GM18909 (cell line): ENCODE measurements around the gene CXXC1.
"Not testable (repeated sequence)": the region's sequence is repeated elsewhere in the genome, so short reads cannot be mapped to it uniquely, and the experiment has no call there.

Source experiments
- ATAC-seq: cut with Tn5 transposase; IDR thresholded peaks from one replicate; pipeline ENCODE4 v1.9.1; 2021; ENCODE audit warnings: mild to moderate bottlenecking; ENCODE audit not compliant: unreplicated experiment, poor library complexity

CXXC1 gene

GRCh38 chr18:50287441-50288347, at the start of gene CXXC1:
Gene CXXC1 (minus strand): TSS chr18:50287692. CDS start chr18:50287589, 103 bp downstream.
- peak; percentile 90 for ATAC-seq

GRCh38 chr18:50334546-50335152, 47.2 kb upstream of the CXXC1 start:
- ATAC-seq, result peak; percentile 77

DNA sequence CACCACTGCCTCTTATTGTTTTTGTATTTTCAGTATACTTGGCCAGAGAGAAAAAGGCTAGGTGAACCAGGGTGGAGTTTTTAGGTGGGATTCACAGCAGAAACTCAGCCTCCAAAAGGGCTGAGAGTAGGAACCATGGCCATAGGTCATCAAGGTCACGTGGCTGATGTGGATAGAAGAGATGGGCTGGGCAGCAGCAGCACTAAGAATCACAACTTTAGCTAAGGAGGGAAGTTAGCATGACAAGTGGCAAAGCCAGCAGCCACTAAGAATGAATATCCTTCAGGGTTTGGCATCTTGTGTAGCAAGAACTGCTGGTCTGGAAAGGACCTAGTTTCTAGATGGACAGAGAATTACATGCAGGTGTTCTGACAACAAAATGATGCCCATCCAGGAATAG, 44.2 kb upstream of the CXXC1 start:
- ATAC-seq, result no peak

DNA sequence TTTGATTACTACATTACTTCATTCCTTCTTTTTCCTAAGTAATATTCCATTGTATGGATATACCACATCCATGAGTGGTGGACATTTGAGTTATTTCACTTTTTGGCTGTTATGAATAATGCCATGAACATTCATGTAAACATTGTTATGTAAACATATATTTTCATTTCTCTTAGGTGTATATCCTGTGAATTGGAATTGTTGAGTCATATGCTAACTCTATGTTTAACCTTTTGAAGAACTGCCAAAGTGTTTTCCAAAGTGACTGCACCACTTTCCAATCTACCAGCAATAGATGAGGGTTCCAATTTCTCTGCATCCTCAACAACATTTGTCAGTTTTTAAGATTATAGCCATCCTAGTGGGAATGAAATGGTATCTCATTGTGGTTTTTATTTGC, 42.7 kb upstream of the CXXC1 start:
- no peak for ATAC-seq

- no peak for ATAC-seq
These were observed 40.5 kb upstream of the CXXC1 start for GRCh38 chr18:50327983-50328382.

DNA sequence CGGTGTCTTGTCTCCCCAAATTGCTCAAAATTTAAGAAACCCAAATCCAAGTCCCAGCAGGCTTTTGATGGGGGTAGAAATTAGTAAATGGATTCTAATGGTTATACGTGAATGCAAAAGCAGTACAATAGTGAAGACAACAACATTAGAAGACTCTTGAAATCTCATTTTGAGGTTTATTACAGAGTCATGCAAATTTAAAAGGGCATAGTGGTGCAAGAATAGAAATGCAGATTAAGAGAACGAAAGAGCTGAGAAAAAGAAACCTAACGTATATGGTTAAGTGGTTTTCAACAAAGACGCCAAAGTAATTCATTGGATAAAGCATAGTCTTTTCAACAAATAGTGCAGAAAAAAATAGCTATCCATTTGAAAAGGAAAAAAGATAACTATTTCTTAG, 33.2 kb upstream of the CXXC1 start:
- no peak for ATAC-seq

DNA sequence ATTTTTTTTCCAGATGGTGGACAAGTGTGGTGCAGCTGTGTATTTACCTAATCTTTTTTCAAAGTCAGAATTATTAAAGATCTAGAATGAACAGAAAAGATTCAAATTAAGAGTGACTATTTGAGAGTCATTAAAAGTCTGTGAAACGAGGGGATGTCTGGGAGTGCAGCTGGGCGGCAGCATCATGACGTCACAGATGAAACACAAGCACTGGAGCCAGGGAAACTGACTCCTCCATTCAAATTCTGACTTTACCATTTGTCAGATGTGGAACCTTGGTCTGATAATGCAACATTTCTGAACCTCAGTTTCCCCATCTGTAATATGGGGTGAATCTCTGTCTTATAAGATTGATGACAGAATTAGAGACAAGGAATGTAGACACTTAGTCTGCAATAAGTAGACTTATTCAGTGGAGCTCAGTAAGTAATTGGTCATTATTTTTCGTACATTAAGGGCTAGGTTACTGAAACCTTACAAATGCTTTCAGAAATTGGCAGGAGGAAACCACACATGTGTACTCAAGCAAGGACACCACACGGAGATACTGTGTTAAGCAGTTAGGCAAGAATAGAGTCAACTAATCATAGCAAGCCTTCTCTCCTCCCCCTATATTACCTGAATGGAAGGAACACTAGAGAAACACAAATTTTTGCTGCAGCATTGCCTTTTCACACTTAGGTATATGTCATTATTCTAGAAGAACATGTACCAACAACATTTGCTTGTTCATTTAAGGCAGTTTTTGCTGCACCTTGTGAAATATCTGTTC, 27.8 kb upstream of the CXXC1 start:
- ATAC-seq, result peak; percentile 73

- ATAC-seq, result no peak
These were observed 26.5 kb upstream of the CXXC1 start for GRCh38 chr18:50313873-50314460.

DNA sequence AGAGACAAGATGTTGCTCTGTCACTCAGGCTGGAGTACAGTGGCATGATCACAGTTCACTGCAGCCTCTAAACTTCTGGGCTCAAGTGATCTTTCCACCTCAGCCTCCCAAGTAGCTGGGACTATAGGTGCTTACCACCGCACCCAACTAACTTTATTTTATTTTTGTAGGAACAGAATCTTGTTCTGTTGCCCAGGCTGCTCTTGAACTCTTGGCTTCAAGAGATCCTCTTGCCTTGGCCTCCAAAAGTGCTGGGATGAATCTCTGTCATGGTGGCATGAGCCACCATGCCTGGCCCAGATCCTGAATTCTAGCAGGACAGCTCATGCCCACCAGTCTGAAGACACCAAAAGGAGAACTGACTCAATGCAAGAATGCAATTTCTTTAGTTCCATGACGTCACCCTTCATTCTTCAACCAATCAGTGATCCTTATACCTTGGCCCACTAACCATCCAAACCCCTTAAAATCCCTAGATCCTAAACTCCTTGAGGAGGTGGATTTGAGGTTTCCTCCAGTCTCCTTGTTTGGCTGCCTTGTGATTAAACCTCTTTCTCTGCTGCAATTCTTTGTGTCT, 25.6 kb upstream of the CXXC1 start:
- peak; percentile 27 for ATAC-seq

DNA sequence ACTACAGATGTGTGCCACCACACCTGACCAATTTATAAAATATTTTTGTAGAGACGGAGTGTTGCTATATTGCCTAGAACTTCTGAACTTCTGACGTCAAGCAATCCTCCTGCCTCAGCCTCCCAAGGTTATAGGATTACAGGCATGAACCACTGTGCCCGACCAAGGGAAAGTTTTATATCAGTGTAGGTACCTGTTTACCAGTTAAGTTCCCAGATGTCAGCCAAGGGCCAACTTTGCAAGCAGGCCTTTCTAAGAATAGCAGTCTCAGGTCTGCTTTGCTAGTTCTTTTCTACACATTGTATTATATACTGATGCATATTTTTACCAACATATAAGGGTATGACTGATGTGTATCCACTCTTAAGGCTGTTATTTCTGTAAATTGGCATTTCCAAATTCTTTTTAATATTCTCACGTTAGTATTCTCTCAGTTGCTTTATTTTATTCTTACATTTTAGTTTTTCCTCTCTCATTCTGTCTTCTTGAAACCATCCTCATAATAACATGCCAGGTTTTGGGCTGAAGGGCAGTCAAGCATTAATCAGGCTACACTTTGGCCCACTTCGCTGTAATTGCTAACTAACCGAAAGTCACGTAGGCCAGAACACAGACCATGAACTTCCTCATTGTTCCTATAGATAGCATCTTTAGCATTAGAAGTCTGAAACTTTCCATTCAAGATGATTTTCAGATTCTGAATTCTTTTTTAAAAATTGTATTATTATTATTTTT, 25.0 kb upstream of the CXXC1 start:
- ATAC-seq, result peak; percentile 79

DNA sequence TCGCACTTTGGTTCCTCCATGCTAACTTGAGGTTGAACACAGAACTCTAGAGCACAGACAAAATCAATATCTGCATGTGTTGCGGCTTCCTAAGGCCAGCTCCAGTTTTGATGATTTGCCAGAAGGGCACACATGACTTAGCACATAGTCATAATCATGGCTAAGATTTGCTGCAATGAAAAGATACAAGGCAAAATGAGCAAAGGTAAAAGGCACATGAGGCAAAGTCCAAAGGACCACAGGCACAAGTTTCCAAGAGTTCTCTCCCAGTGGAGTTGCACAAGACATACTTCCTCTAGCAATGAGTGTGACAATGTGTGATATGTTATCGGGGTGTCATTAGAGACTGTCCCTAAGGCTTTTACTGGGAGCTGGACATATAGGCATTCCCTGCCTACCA, 24.2 kb upstream of the CXXC1 start:
- ATAC-seq, result no peak

DNA sequence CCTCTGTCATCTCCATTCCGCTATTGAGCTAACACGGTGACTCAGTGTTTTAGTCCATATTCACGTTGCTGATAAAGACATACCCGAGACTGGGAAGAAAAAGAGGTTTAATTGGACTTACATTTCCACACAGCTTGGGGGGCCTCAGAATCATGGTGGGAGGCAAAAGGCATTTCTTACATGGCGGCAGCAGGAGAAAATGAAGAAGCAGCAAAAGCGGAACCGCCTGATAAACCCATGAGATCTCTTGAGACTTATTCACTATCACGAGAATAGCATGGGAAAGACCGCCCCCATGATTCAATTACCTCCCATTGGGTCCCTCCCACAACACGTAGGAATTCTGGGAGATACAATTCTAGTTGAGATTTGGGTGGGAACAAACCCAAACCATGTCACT, 22.6 kb upstream of the CXXC1 start:
- ATAC-seq, result no peak

DNA sequence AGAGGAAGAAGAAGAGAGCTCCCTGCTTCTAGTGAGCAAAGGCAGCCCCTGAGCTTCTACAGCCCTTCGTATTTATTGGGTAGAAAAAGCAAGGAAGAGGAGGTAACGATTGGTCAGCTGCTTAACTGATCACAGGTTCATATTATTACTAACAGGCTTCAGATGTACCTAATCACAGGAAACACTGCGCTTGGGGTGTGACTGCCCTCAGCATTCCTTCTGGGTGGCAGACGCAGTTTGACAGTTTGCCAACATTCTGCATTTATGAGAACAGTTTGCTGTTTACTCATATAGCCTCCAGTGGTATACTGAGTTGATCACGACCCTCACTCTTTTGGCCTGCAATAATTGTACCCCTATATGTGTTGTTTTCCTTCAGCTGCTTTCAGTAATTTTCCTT, 21.4 kb upstream of the CXXC1 start:
- not testable (repeated sequence) for ATAC-seq

DNA sequence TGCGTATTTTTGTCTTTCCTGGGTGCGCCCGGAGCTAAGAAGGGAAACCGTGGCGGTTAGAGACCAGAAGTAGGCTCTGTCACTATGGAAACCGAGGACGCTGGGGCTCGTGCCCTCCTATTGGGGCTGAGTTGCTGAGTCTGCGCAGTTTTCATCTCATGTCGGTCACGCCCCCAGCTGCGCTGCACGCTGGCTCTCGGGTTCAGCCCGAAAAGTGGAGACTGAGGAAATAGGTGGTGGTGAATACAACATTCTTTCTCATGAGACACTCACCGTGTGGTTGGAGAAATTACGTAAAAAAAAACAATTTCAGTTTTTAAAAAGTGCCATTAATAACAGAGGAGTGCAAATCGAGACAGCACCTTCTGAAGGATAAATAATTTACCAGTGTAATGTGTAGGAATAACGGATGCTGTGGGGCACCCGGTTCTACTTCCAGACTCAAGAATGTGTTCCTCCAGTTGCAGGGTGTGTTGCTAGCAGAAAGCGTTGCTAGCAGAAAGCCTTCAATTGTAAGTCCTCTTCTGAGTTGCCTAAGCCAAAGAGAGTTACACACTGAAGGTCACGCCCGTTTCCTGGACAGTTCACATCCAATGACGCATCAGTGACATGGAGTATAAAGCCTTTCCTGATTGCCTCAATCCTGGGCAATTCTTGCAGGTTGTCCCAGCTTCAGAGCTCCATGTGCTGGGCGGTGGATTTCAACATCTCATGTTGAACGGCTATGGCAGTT, 20.4 kb upstream of the CXXC1 start:
- peak; percentile 89 for ATAC-seq

DNA sequence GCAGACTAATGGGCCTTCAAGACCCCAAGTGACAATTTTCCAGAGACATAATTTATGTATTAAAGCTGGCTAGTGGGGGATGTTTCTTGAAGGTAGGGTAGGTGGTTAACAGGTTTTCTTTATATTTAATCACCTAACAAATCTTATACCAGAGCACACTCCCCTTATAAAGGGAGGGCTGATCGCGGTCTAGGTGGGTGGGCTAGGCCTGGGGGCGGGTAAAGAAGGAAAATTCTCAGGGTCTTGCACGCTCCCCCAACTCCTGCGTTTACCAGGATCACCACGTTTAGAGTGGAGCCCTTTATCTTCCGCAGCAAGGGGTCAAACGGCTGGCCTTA, 19.9 kb upstream of the CXXC1 start:
- ATAC-seq, result no peak

DNA sequence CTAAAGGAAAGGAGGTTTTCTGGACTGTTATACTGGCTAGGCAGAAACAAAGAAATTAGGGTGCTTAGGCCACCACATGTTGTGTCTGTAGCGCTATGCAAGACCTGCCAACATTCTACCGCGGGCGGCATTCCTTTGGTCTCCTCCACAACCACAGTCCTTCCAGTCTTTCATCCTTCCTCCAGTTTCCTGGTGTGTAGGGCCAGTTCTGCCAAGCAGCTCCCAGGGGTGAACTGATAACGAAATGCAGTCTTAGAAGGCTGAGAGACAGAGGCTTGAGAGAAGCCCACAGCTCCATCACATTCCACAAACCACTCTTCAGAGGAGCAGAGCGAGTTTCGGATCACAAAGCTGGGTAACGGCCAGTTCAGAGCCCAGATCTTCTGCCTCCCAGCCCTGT, 19.5 kb upstream of the CXXC1 start:
- ATAC-seq, result no peak

- no peak for ATAC-seq
These were observed 13.6 kb upstream of the CXXC1 start for GRCh38 chr18:50301074-50301473.

- ATAC-seq, result no peak
These were observed 12.3 kb upstream of the CXXC1 start for GRCh38 chr18:50299626-50300388.
